ENCODE data around the gene CHMP4B.

- no peak for TF ChIP-seq SIN3A (IDR thresholded peaks at IDR 0.05; ENCODE audit: borderline replicate concordance, insufficient read depth, low read depth, low read length)
- TF ChIP-seq CTCF (IDR thresholded peaks at IDR 0.05), result no peak
Observed at GRCh38 chr20:33871362-33871761, 60.2 kb downstream of the CHMP4B start.
